SK-N-SH (cell line): Measurements from ENCODE around the gene LSMEM2. TPM values are rescaled to one million over a fixed set of nuclear protein-coding genes. Genes with fewer than 3 reads are reported as not detected.

Experiments
- CTCF ChIA-PET: fragments of 300-600, 350-600 bp; formaldehyde crosslinking; extraction: SDS; loops from one replicate; lab custom pipeline; 2021; lab: Yijun Ruan, JAX
- POLR2A ChIA-PET: fragments of 350-600 bp; sonication (Branson Sonifier 250); formaldehyde crosslinking; extraction: SDS; loops from one replicate; lab custom pipeline; 2020; ENCODE audit warnings: antibody characterized with exemption, inconsistent platforms; lab: Yijun Ruan, JAX
- DNase-seq: peaks from one replicate; pipeline ENCODE4 v3.0.0; 2012
- H2AFZ ChIP-seq: fragments of 200-600 bp; sonication (generic); 2 replicates; pipeline ENCODE4 v1.8.1; 2016; ENCODE audit warnings: antibody characterized with exemption, mild to moderate bottlenecking, low read depth
- H3F3A ChIP-seq: fragments of 200-600 bp; sonication (generic); replicated peaks from 2 replicates; pipeline ENCODE3; 2016; ENCODE audit warnings: antibody characterized with exemption, mild to moderate bottlenecking; ENCODE audit not compliant: insufficient read depth
- H3K27ac ChIP-seq, 2 experiments: fragments of 200-500 bp in 1 of 2; fragments of 200-600 bp in 1 of 2; sonication (Bioruptor generic) in 1 of 2; sonication (generic), shearing (Covaris generic) in 1 of 2; 2 replicates each; pipeline versions ENCODE4 v1.5.1 to v1.6.1; 2014 to 2016; ENCODE audit warnings: low read depth in 2 of 2, inconsistent platforms in 1 of 2, low read length in 1 of 2, mild to moderate bottlenecking in 1 of 2, mixed read lengths in 1 of 2
- H3K27me3 ChIP-seq: fragments of 200-600 bp; sonication (generic), shearing (Covaris generic); 2 replicates; pipeline ENCODE4 v1.6.1; 2016; ENCODE audit warnings: mixed run types; ENCODE audit not compliant: insufficient read depth
- H3K36me3 ChIP-seq, 2 experiments: fragments of 200-500 bp in 1 of 2; fragments of 200-600 bp in 1 of 2; sonication (Bioruptor generic) in 1 of 2; sonication (generic) in 1 of 2; replicated peaks in 1 of 2; 2 replicates each; pipeline versions ENCODE3 to v1.5.1; 2014 to 2016; ENCODE audit warnings: low read length in 1 of 2, mild to moderate bottlenecking in 1 of 2; ENCODE audit not compliant: insufficient read depth in 2 of 2, control insufficient read depth in 1 of 2
- H3K4me1 ChIP-seq, 2 experiments: fragments of 200-500 bp in 1 of 2; fragments of 200-600 bp in 1 of 2; sonication (Bioruptor generic) in 1 of 2; sonication (generic), shearing (Covaris generic) in 1 of 2; 2 replicates each; pipeline versions ENCODE4 v1.5.1 to v1.6.1; 2014 to 2016; ENCODE audit warnings: low read depth in 1 of 2, low read length in 1 of 2, mixed run types in 1 of 2; ENCODE audit not compliant: insufficient read depth in 2 of 2, control insufficient read depth in 1 of 2
- H3K4me2 ChIP-seq: fragments of 200-600 bp; sonication (generic), shearing (Covaris generic); 2 replicates; pipeline ENCODE4 v1.6.1; 2017; ENCODE audit warnings: mixed run types
- H3K4me3 ChIP-seq, 2 experiments: fragments of 200-500 bp in 1 of 2; fragments of 200-600 bp in 1 of 2; sonication (Bioruptor generic) in 1 of 2; sonication (generic), shearing (Covaris generic) in 1 of 2; 2 replicates each; pipeline versions ENCODE4 v1.5.1 to v1.8.1; 2014 to 2016; ENCODE audit warnings: low read depth in 2 of 2, inconsistent platforms in 1 of 2, low read length in 1 of 2, mild to moderate bottlenecking in 1 of 2, mixed read lengths in 1 of 2, moderate library complexity in 1 of 2
- H3K79me2 ChIP-seq: fragments of 200-600 bp; sonication (generic); 2 replicates; pipeline ENCODE4 v1.8.1; 2017; ENCODE audit warnings: mild to moderate bottlenecking; ENCODE audit not compliant: insufficient read depth
- H3K9ac ChIP-seq: fragments of 200-600 bp; sonication (generic); 2 replicates; pipeline ENCODE4 v1.6.1; 2017; ENCODE audit warnings: mixed run types
- H3K9me2 ChIP-seq: fragments of 200-600 bp; sonication (generic); 2 replicates; pipeline ENCODE4 v1.6.1; 2017; ENCODE audit warnings: mixed run types
- H3K9me3 ChIP-seq: fragments of 200-600 bp; sonication (generic); 2 replicates; pipeline ENCODE4 v1.6.1; 2017; ENCODE audit warnings: mixed run types, mild to moderate bottlenecking, moderate library complexity
- H4K20me1 ChIP-seq: fragments of 200-600 bp; sonication (generic); 2 replicates; pipeline ENCODE4 v1.6.1; 2017; ENCODE audit warnings: mild to moderate bottlenecking, mixed run types; ENCODE audit not compliant: insufficient read depth
- CHD2 ChIP-seq: fragments of 150-350 bp; IDR thresholded peaks from 2 replicates; pipeline ENCODE4 v1.6.1; 2018; ENCODE audit warnings: low read length; ENCODE audit not compliant: partially characterized antibody
- CTCF ChIP-seq: fragments of 200-600 bp; sonication (generic); IDR thresholded peaks from 2 replicates; pipeline ENCODE4 v1.6.1; 2017; ENCODE audit warnings: antibody characterized with exemption, mild to moderate bottlenecking, moderate library complexity
- EP300 ChIP-seq, 2 experiments: IDR thresholded peaks; 2 replicates each; pipeline versions ENCODE4 v1.4.0 to v1.6.1; 2012; ENCODE audit warnings: borderline replicate concordance in 1 of 2, low read depth in 1 of 2, low read length in 1 of 2
- EZH2phosphoT487 ChIP-seq: fragments of 200-600 bp; sonication (generic); IDR thresholded peaks from 2 replicates; pipeline ENCODE4 v1.6.1; 2017; ENCODE audit warnings: low read depth, mixed run types, mild to moderate bottlenecking, antibody characterized with exemption, moderate library complexity, borderline replicate concordance
- FOXJ3 ChIP-seq: sonication (generic); formaldehyde crosslinking; IDR thresholded peaks from 2 replicates; pipeline ENCODE4 v1.5.1; 2020; ENCODE audit warnings: mild to moderate bottlenecking, missing genetic modification reagents
- IRF3 ChIP-seq: fragments of 150-350 bp; IDR thresholded peaks from 2 replicates; pipeline ENCODE4 v1.6.1; 2016; ENCODE audit warnings: mild to moderate bottlenecking, low read depth, low read length
- JUND ChIP-seq: IDR thresholded peaks from 2 replicates; pipeline ENCODE4 v1.4.0; 2012
- MEF2A ChIP-seq: IDR thresholded peaks from 2 replicates; pipeline ENCODE4 v1.4.0; 2012; ENCODE audit warnings: low read depth, borderline replicate concordance
- MXI1 ChIP-seq: IDR thresholded peaks from 2 replicates; pipeline ENCODE4 v1.6.1; 2012; ENCODE audit warnings: mild to moderate bottlenecking, low read depth, low read length, improper control_type of control experiment
- NRF1 ChIP-seq: IDR thresholded peaks from 2 replicates; pipeline ENCODE4 v1.6.1; 2012; ENCODE audit warnings: low read depth, mild to moderate bottlenecking, low read length
- PBX3 ChIP-seq: IDR thresholded peaks from 2 replicates; pipeline ENCODE4; 2012
- RCOR1 ChIP-seq: fragments of 150-350 bp; IDR thresholded peaks from 2 replicates; pipeline ENCODE4 v1.6.1; 2017; ENCODE audit warnings: antibody characterized with exemption, low read length
- RFX5 ChIP-seq: IDR thresholded peaks from 2 replicates; pipeline ENCODE4 v1.6.1; 2012; ENCODE audit warnings: mild to moderate bottlenecking, improper control_type of control experiment, low read length
- TAF1 ChIP-seq: IDR thresholded peaks from 2 replicates; pipeline ENCODE4 v1.6.1; 2012; ENCODE audit warnings: low read depth, mild to moderate bottlenecking, low read length, moderate library complexity, borderline replicate concordance
- TCF12 ChIP-seq: IDR thresholded peaks from 2 replicates; pipeline ENCODE4 v1.4.0; 2012
- TEAD4 ChIP-seq: IDR thresholded peaks from 2 replicates; pipeline ENCODE4 v1.4.0; 2012; ENCODE audit warnings: mild to moderate bottlenecking, borderline replicate concordance; ENCODE audit not compliant: insufficient read depth
- YY1 ChIP-seq: IDR thresholded peaks from 2 replicates; pipeline ENCODE4 v1.4.0; 2012; ENCODE audit warnings: low read depth, mild to moderate bottlenecking
- WGBS: methylation state at CpG from one replicate; pipeline ENCODE4 v1.1.6; 2017; ENCODE audit warnings: low lambda C conversion rate; 5-methylcytosine and 5-hydroxymethylcytosine counted together
- polyA plus RNA-seq, 3 experiments: library from polyadenylated mRNA; depleted of rRNA; stranded (reverse); fragments of >200 nt; gene quantifications; 2 replicates each; pipeline ENCODE4 v1.2.3, GENCODE V29; 2012

Gene LSMEM2
- polyA plus RNA-seq, 1 of the 3 experiments (the other 2 are of a cell fraction), result 0.03 TPM

- ChIA-PET POLR2A (interaction anchor here (0.9 kb wide), 1 partner anchor 30 kb away, joined by 4 read pairs; no protein-coding TSS in a partner anchor), CTCF (interaction anchor here (1.1 to 61.6 kb wide), 5 partner anchors 18 to 383 kb away, joined by 3 to 1375 read pairs (median 91); partner anchors contain the start of genes GNAI2, GNAT1 and LSMEM2)
- Histone ChIP-seq H3K9ac (no peak overlapping the region), H3K4me1 (peaks cover 0 to 9% of the 10 kb centered on the region in 2 experiments; a peak in 1 of 4 replicates), H3F3A (peaks cover 3% of the 10 kb centered on the region), H3K4me3 (no peak overlapping the region), H2AFZ (no peak overlapping the region), H3K27ac (no peak overlapping the region), H3K9me2 (no peaks in the 10 kb centered on the region), H3K79me2 (no peaks in the 10 kb centered on the region), H3K4me2 (no peak overlapping the region), H3K36me3 (no peaks in the 10 kb centered on the region), H4K20me1 (no peaks in the 10 kb centered on the region), H3K9me3 (no peaks in the 10 kb centered on the region), H3K27me3 (no peaks in the 10 kb centered on the region)
- WGBS, result 91% methylated on average over 3 of the region's 8 CpGs
- TF ChIP-seq IRF3 (no peak), RCOR1 (no peak), CTCF (no peak), MXI1 (no peak), PBX3 (no peak), EZH2phosphoT487 (no peak), YY1 (no peak), NRF1 (no peak), TAF1 (no peak), EP300 (IDR thresholded peaks at IDR 0.05; ENCODE audit: borderline replicate concordance in 1 of 2, low read depth in 1 of 2, low read length in 1 of 2) (no peak), JUND (no peak), FOXJ3 (CRISPR knock-in tag) (no peak), TEAD4 (no peak), MEF2A (no peak), TCF12 (no peak), RFX5 (no peak), CHD2 (no peak)
- no peak for DNase-seq
These were observed 48.6 kb upstream of the LSMEM2 start for GRCh38 chr3:50230104-50230793.
